Activated naive CD8-positive, alpha-beta T cell treated with anti-CD3 and anti-CD28 coated beads for 36 hours (primary cell): Measurements from ENCODE around the gene G3BP1. TPM values are rescaled to one million over a fixed set of nuclear protein-coding genes. Genes with fewer than 3 reads are reported as not detected.

ENCODE experiments used
- DNase-seq: peaks from one replicate; pipeline ENCODE4 v3.0.0; 2021
- H3K27ac Mint-ChIP-seq: one replicate; pipeline ENCODE4 v1.8.0; 2022; ENCODE audit warnings: mild to moderate bottlenecking, moderate library complexity, mixed read lengths
- H3K27me3 Mint-ChIP-seq: one replicate; pipeline ENCODE4 v1.8.0; 2022; ENCODE audit warnings: mild to moderate bottlenecking, mixed read lengths
- H3K36me3 Mint-ChIP-seq: one replicate; pipeline ENCODE4 v1.8.0; 2021; ENCODE audit warnings: mild to moderate bottlenecking, mixed read lengths
- H3K4me1 Mint-ChIP-seq: one replicate; pipeline ENCODE4 v1.8.0; 2021; ENCODE audit warnings: mixed read lengths
- H3K4me3 Mint-ChIP-seq: one replicate; pipeline ENCODE4 v1.8.0; 2022; ENCODE audit warnings: mild to moderate bottlenecking, moderate library complexity, mixed read lengths
- H3K9me3 Mint-ChIP-seq: one replicate; pipeline ENCODE4 v1.8.0; 2022; ENCODE audit warnings: mixed read lengths
- total RNA-seq, 2 experiments: library from RNA; stranded (reverse); gene quantifications; one replicate each; pipeline ENCODE4 v1.2.3, GENCODE V29; 2021

Gene G3BP1
- total RNA-seq, 2 experiments from 2014 or later, result 364 to 375 TPM

GRCh38 chr5:151741678-151742423 lies 29.9 kb upstream of the G3BP1 start:
- Mint-ChIP-seq H3K36me3 (peaks cover 20% of the 10 kb centered on the region), H3K9me3 (no peaks in the 10 kb centered on the region), H3K4me1 (peaks cover 25% of the 10 kb centered on the region), H3K27ac (no peak overlapping the region), H3K27me3 (no peaks in the 10 kb centered on the region), H3K4me3 (no peak overlapping the region)
- no peak for DNase-seq

- H3K36me3 Mint-ChIP-seq, result peaks cover 20% of the 10 kb centered on the region
- no peak for DNase-seq
- peaks cover 27% of the 10 kb centered on the region for H3K4me1 Mint-ChIP-seq
- H3K4me3 Mint-ChIP-seq, result no peak overlapping the region
- H3K9me3 Mint-ChIP-seq, result no peaks in the 10 kb centered on the region
- H3K27ac Mint-ChIP-seq, result no peak overlapping the region
- H3K27me3 Mint-ChIP-seq, result no peaks in the 10 kb centered on the region
Measured at GRCh38 chr5:151742870-151743294, 28.9 kb upstream of the G3BP1 start.

- H3K27me3 Mint-ChIP-seq, result no peaks in the 10 kb centered on the region
- DNase-seq, result no peak
- peaks cover 20% of the 10 kb centered on the region for H3K36me3 Mint-ChIP-seq
- no peak overlapping the region for H3K4me3 Mint-ChIP-seq
- H3K27ac Mint-ChIP-seq, result no peak overlapping the region
- no peaks in the 10 kb centered on the region for H3K9me3 Mint-ChIP-seq
- peaks cover 27% of the 10 kb centered on the region for H3K4me1 Mint-ChIP-seq
Measured at GRCh38 chr5:151743530-151743929, 28.2 kb upstream of the G3BP1 start.

GRCh38 chr5:151745071-151745705 lies 26.6 kb upstream of the G3BP1 start:
- no peak overlapping the region for H3K4me3 Mint-ChIP-seq
- H3K36me3 Mint-ChIP-seq, result peaks cover 24% of the 10 kb centered on the region
- peaks cover 33% of the 10 kb centered on the region for H3K4me1 Mint-ChIP-seq
- H3K27ac Mint-ChIP-seq, result peak overlapping the region; percentile 26
- no peaks in the 10 kb centered on the region for H3K27me3 Mint-ChIP-seq
- peak; percentile 17 for DNase-seq
- no peaks in the 10 kb centered on the region for H3K9me3 Mint-ChIP-seq

GRCh38 chr5:151750121-151750520 lies 21.6 kb upstream of the G3BP1 start:
- no peak overlapping the region for H3K4me3 Mint-ChIP-seq
- no peaks in the 10 kb centered on the region for H3K9me3 Mint-ChIP-seq
- H3K36me3 Mint-ChIP-seq, result peaks cover 24% of the 10 kb centered on the region
- no peak for DNase-seq
- H3K27me3 Mint-ChIP-seq, result no peaks in the 10 kb centered on the region
- H3K4me1 Mint-ChIP-seq, result peaks cover 34% of the 10 kb centered on the region
- H3K27ac Mint-ChIP-seq, result peak overlapping the region; percentile 74

- peaks cover 17% of the 10 kb centered on the region for H3K36me3 Mint-ChIP-seq
- no peak overlapping the region for H3K27ac Mint-ChIP-seq
- no peak for DNase-seq
Measured at GRCh38 chr5:151751091-151751490, 20.7 kb upstream of the G3BP1 start.

GRCh38 chr5:151751593-151751992 lies 20.2 kb upstream of the G3BP1 start:
- Mint-ChIP-seq H3K4me3 (no peak overlapping the region), H3K36me3 (peaks cover 17% of the 10 kb centered on the region), H3K4me1 (peaks cover 36% of the 10 kb centered on the region), H3K27me3 (no peaks in the 10 kb centered on the region), H3K9me3 (no peaks in the 10 kb centered on the region), H3K27ac (no peak overlapping the region)
- no peak for DNase-seq

More at GRCh38 chr5:151751091-151751490, 20.7 kb upstream of the G3BP1 start:
- Mint-ChIP-seq H3K9me3 (no peaks in the 10 kb centered on the region), H3K4me3 (no peak overlapping the region), H3K4me1 (peaks cover 35% of the 10 kb centered on the region), H3K27me3 (no peaks in the 10 kb centered on the region)

- Mint-ChIP-seq H3K36me3 (peaks cover 20% of the 10 kb centered on the region), H3K27ac (peak overlapping the region; percentile 51), H3K4me3 (no peak overlapping the region), H3K4me1 (peaks cover 42% of the 10 kb centered on the region), H3K27me3 (no peaks in the 10 kb centered on the region), H3K9me3 (no peaks in the 10 kb centered on the region)
- DNase-seq, result no peak
Measured at GRCh38 chr5:151755383-151755782, 16.4 kb upstream of the G3BP1 start.

GRCh38 chr5:151757233-151758140 lies 14.3 kb upstream of the G3BP1 start:
- Mint-ChIP-seq H3K9me3 (no peaks in the 10 kb centered on the region), H3K4me3 (peak overlapping the region; percentile 91), H3K27ac (peak overlapping the region; percentile 87), H3K27me3 (no peaks in the 10 kb centered on the region), H3K4me1 (peaks cover 39% of the 10 kb centered on the region), H3K36me3 (peaks cover 20% of the 10 kb centered on the region)
- no peak for DNase-seq

GRCh38 chr5:151758141-151758429 lies 13.7 kb upstream of the G3BP1 start:
- DNase-seq, result no peak
- no peaks in the 10 kb centered on the region for H3K27me3 Mint-ChIP-seq
- peak overlapping the region; percentile 87 for H3K27ac Mint-ChIP-seq
- no peaks in the 10 kb centered on the region for H3K9me3 Mint-ChIP-seq
- peaks cover 36% of the 10 kb centered on the region for H3K4me1 Mint-ChIP-seq
- peaks cover 16% of the 10 kb centered on the region for H3K36me3 Mint-ChIP-seq
- peak overlapping the region; percentile 91 for H3K4me3 Mint-ChIP-seq

GRCh38 chr5:151758430-151759241 lies 13.1 kb upstream of the G3BP1 start, which contains the start of gene ATOX1:
Gene ATOX1, minus strand, starts transcription at chr5:151758631. Its CDS starts 80 bp downstream, at chr5:151758551.
- peak within 1 kb of the TSS; percentile 91 for H3K4me3 Mint-ChIP-seq

GRCh38 chr5:151764801-151765200 lies 7.0 kb upstream of the G3BP1 start:
- Mint-ChIP-seq H3K9me3 (no peaks in the 10 kb centered on the region), H3K27ac (no peak overlapping the region), H3K4me1 (no peaks in the 10 kb centered on the region), H3K4me3 (no peak overlapping the region), H3K27me3 (no peaks in the 10 kb centered on the region), H3K36me3 (no peaks in the 10 kb centered on the region)
- DNase-seq, result no peak

More at GRCh38 chr5:151758430-151759241, 13.1 kb upstream of the G3BP1 start, which contains the start of gene ATOX1:
- Mint-ChIP-seq H3K9me3 (no peaks in the 10 kb centered on the region), H3K27ac (peak within 1 kb of the TSS; percentile 87), H3K36me3 (peaks cover 12% of the 10 kb centered on the region), H3K4me1 (peaks cover 35% of the 10 kb centered on the region), H3K27me3 (no peaks in the 10 kb centered on the region)
- peak; percentile 94 for DNase-seq

GRCh38 chr5:151766975-151767374 lies 4.8 kb upstream of the G3BP1 start:
- no peak for DNase-seq
- H3K27ac Mint-ChIP-seq, result no peak overlapping the region
- no peak overlapping the region for H3K4me3 Mint-ChIP-seq
- no peaks in the 10 kb centered on the region for H3K36me3 Mint-ChIP-seq
- peaks cover 2% of the 10 kb centered on the region for H3K4me1 Mint-ChIP-seq
- no peaks in the 10 kb centered on the region for H3K27me3 Mint-ChIP-seq
- no peaks in the 10 kb centered on the region for H3K9me3 Mint-ChIP-seq
